ENCODE results near the gene DLX4. TPM values are rescaled to one million over a fixed set of nuclear protein-coding genes. Genes with fewer than 3 reads are reported as not detected.

Gene DLX4
- polyA plus RNA-seq, 1 donor from 2014 or later = not detected

GRCh38 chr17:50014471-50015088 lies 45.6 kb downstream of the DLX4 start:
- H3K9ac ChIP-seq (ENCODE audit: low read length) = no peak overlapping the region
- H3K4me3 ChIP-seq (ENCODE audit: low read length) = no peak overlapping the region
- no peaks in the 10 kb centered on the region for H3F3A ChIP-seq (ENCODE audit: insufficient read depth, low read length, poor library complexity, severe bottlenecking)
- no peak overlapping the region for H2AFZ ChIP-seq (ENCODE audit: low read depth, low read length)
- H3K4me2 ChIP-seq (ENCODE audit: low read length) = no peak overlapping the region
- H3K27ac ChIP-seq (ENCODE audit: low read length) = no peak overlapping the region
- H3K9me2 ChIP-seq (ENCODE audit: insufficient read depth, low read length) = no peaks in the 10 kb centered on the region
- H3K79me2 ChIP-seq (replicated peaks; ENCODE audit: insufficient read depth, low read length) = no peaks in the 10 kb centered on the region
- no peak for TF ChIP-seq EZH2 (IDR thresholded peaks at IDR 0.05; ENCODE audit: borderline replicate concordance, insufficient read depth, low read length, poor library complexity, severe bottlenecking)
- no peak for TF ChIP-seq TAF1 (IDR thresholded peaks at IDR 0.05; ENCODE audit: low read depth)
- TF ChIP-seq RAD21 (conservative IDR thresholded peaks at IDR 0.05) = no peak
- TF ChIP-seq REST (IDR thresholded peaks at IDR 0.05; ENCODE audit: borderline replicate concordance) = no peak
- H3K9me3 ChIP-seq (ENCODE audit: low read length) = peaks cover 4% of the 10 kb centered on the region
- H3K36me3 ChIP-seq (ENCODE audit: insufficient read depth, low read length) = no peaks in the 10 kb centered on the region
- no peaks in the 10 kb centered on the region for H4K20me1 ChIP-seq (ENCODE audit: insufficient read depth)
- H3K27me3 ChIP-seq (ENCODE audit: insufficient read depth, low read depth, low read length) = no peaks in the 10 kb centered on the region

- Histone ChIP-seq H4K20me1 (ENCODE audit: insufficient read depth) (no peaks in the 10 kb centered on the region), H3K4me2 (ENCODE audit: low read length) (no peak overlapping the region), H3K4me3 (ENCODE audit: low read length) (no peak overlapping the region), H3K79me2 (replicated peaks; ENCODE audit: insufficient read depth, low read length) (no peaks in the 10 kb centered on the region), H3F3A (ENCODE audit: insufficient read depth, low read length, poor library complexity, severe bottlenecking) (no peaks in the 10 kb centered on the region), H3K27me3 (ENCODE audit: insufficient read depth, low read depth, low read length) (no peaks in the 10 kb centered on the region), H3K9me2 (ENCODE audit: insufficient read depth, low read length) (no peaks in the 10 kb centered on the region), H3K27ac (ENCODE audit: low read length) (no peak overlapping the region), H3K36me3 (ENCODE audit: insufficient read depth, low read length) (no peaks in the 10 kb centered on the region), H3K9me3 (ENCODE audit: low read length) (peaks cover 4% of the 10 kb centered on the region), H2AFZ (ENCODE audit: low read depth, low read length) (no peak overlapping the region), H3K9ac (ENCODE audit: low read length) (no peak overlapping the region)
- no peak for TF ChIP-seq MXI1 (conservative IDR thresholded peaks at IDR 0.05; ENCODE audit: poor library complexity, severe bottlenecking)
- no peak for TF ChIP-seq TAF1 (IDR thresholded peaks at IDR 0.05; ENCODE audit: low read depth)
- no peak for TF ChIP-seq POLR2AphosphoS5 (IDR thresholded peaks at IDR 0.05)
- no peak for TF ChIP-seq CTCF (IDR thresholded peaks at IDR 0.05; ENCODE audit: poor library complexity, severe bottlenecking)
- no peak for TF ChIP-seq EP300 (conservative IDR thresholded peaks at IDR 0.05; ENCODE audit: poor library complexity, severe bottlenecking)
Observed at GRCh38 chr17:50015146-50015545, 46.2 kb downstream of the DLX4 start.

- Histone ChIP-seq H3K9me3 (ENCODE audit: low read length) (peaks cover 4% of the 10 kb centered on the region), H3K36me3 (ENCODE audit: insufficient read depth, low read length) (no peaks in the 10 kb centered on the region), H3K4me3 (ENCODE audit: low read length) (no peak overlapping the region), H4K20me1 (ENCODE audit: insufficient read depth) (no peaks in the 10 kb centered on the region), H3K4me2 (ENCODE audit: low read length) (no peak overlapping the region), H3K9me2 (ENCODE audit: insufficient read depth, low read length) (no peaks in the 10 kb centered on the region), H2AFZ (ENCODE audit: low read depth, low read length) (no peak overlapping the region), H3F3A (ENCODE audit: insufficient read depth, low read length, poor library complexity, severe bottlenecking) (no peaks in the 10 kb centered on the region), H3K27me3 (ENCODE audit: insufficient read depth, low read depth, low read length) (no peaks in the 10 kb centered on the region), H3K27ac (ENCODE audit: low read length) (no peak overlapping the region), H3K9ac (ENCODE audit: low read length) (no peak overlapping the region), H3K79me2 (replicated peaks; ENCODE audit: insufficient read depth, low read length) (no peaks in the 10 kb centered on the region)
- TF ChIP-seq EZH2 (IDR thresholded peaks at IDR 0.05; ENCODE audit: borderline replicate concordance, insufficient read depth, low read length, poor library complexity, severe bottlenecking) (no peak), RAD21 (conservative IDR thresholded peaks at IDR 0.05) (no peak), TAF1 (IDR thresholded peaks at IDR 0.05; ENCODE audit: low read depth) (no peak), POLR2AphosphoS5 (IDR thresholded peaks at IDR 0.05) (no peak), CTCF (IDR thresholded peaks at IDR 0.05; ENCODE audit: poor library complexity, severe bottlenecking) (no peak), SMC3 (conservative IDR thresholded peaks at IDR 0.05; ENCODE audit: poor library complexity) (no peak), EP300 (conservative IDR thresholded peaks at IDR 0.05; ENCODE audit: poor library complexity, severe bottlenecking) (no peak), REST (IDR thresholded peaks at IDR 0.05; ENCODE audit: borderline replicate concordance) (no peak), MXI1 (conservative IDR thresholded peaks at IDR 0.05; ENCODE audit: poor library complexity, severe bottlenecking) (no peak)
Observed at GRCh38 chr17:50018909-50019308, 49.9 kb downstream of the DLX4 start.
